Fibroblast of skin of back (primary cell): Measurements from ENCODE around the gene HOMER1. TPM values are rescaled to one million over a fixed set of nuclear protein-coding genes. Genes with fewer than 3 reads are reported as not detected.

Experiments used
- DNase-seq: peaks from one replicate; pipeline ENCODE4 v3.0.0-alpha.2; 2013
- polyA plus RNA-seq, 2 experiments: library from polyadenylated mRNA; unstranded; fragments of 120-200 nt; gene quantifications; one replicate each; pipeline ENCODE4 v1.2.1, GENCODE V29; 2013; ENCODE audit not compliant: insufficient read length in 2 of 2

Gene HOMER1, protein sequence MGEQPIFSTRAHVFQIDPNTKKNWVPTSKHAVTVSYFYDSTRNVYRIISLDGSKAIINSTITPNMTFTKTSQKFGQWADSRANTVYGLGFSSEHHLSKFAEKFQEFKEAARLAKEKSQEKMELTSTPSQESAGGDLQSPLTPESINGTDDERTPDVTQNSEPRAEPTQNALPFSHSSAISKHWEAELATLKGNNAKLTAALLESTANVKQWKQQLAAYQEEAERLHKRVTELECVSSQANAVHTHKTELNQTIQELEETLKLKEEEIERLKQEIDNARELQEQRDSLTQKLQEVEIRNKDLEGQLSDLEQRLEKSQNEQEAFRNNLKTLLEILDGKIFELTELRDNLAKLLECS
- 11.2 TPM for polyA plus RNA-seq (2013, experiment 1 of 2; ENCODE audit: insufficient read length)
- 12.5 TPM for polyA plus RNA-seq (2013, experiment 2 of 2; ENCODE audit: insufficient read length)

DNA sequence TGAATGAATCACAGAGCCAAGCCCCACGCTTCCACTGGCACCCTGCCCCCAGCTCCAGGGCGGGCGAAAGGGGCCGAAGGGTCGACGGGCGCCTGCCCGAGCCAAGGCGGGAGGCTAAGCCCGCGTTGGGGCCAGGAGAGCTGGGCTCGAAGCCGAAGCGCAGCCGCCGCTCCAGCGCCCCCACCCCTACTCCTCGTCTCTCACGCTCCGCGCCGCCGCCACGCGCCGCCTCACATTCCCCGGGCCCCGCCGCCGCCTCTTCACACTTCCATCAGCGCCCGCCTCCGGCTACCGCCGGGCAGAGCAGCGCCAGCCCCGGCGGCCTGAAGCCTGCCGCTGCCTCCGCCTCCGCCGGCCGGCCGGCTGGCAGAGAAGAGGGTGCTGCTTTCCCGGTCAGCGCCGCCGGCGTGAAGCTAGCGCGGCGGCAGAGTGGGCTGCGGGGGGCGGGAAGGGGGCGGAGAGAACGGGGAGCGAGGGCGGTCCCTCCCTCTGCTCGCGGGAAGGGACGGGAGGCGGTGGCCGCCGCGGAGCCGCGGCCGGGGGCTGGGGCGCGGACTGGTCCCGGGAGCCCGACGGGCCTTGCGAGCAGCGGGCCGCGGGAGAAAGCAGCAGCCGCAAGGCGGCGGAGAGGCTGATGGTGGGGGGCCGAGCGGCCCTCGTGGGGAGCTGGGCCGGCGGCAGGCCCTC is at the start of gene HOMER1:
Gene HOMER1 (minus strand): TSS at position 431 of the 687 bp plus-strand sequence. CDS start 1,360 bp downstream, outside the sequence.
- DNase-seq: peak; percentile 85

DNA sequence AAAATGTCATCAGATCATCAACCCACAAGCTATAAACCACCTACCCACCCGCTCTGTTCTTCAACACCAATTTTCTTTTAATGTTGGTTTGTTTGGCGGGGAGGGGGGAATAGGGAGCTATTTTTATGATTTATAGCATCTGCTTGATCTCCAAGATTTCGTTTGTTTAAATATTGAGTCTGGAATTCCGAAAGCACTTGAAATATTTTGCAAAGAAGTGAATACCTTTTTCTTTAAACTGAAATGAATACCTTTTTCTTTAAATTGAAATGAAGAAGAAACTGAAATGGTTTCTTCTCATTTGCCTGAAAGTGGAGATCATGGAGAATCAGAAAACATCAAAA is 49.3 kb upstream of the HOMER1 start:
- no peak for DNase-seq

DNA sequence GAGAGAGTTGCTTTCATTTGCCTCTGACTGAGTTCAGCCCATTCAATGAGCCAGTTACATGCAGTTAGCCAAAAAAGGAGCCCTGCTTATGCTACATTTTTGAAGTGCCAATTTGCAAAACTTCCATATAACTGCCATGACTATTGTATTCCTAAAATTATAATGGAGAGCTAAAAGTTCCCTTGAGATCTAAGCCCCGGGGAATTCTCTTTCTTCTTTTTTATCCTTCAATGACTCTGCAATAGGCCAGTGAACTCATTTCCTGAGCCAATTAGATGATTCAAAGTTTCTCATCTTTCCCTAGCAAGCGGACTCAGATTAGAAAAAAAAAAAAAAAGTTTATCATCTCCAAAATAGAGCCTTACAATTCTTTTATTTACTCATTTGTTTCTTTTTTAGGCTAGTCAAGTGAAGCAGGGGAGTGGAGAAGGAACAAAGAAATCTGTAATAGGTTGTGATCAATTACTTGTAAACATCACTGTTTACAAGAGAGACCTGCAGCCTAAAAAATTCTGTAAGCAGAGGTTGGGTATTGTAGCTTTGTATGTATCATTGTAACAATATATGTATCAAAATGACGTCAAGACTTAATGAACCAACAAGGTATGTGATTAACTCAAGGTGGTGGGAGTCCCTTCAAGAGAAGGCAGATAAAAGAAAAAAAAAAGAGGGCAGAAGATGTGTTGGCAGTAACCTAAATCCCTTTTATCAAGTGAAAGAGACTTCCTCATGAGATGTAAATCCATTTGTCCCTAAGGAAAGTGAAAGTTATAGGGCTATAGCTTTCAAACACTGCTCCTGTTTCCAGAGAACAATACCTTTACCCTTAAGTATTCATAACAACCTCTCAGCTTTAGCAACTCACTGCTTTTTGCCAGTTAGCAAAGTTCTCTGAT is 48.7 kb upstream of the HOMER1 start:
- peak; percentile 81 for DNase-seq

DNA sequence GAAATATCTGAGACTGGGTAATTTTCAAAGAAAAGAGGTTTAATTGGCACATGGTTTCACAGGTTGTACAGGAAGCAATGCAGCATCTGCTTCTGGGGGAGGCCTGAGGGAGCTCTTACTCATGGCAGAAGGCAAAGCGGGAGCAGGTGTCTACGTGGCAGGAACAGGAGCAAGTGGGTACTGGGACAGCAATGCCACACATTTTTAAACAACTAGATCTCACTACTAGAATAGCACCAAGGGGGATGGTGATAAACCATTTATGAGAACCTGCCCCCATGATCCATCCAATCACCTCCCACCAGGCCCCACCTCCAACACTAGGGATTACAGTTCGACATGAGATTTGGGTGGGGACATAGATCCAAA is 47.6 kb upstream of the HOMER1 start:
- DNase-seq: no peak

DNA sequence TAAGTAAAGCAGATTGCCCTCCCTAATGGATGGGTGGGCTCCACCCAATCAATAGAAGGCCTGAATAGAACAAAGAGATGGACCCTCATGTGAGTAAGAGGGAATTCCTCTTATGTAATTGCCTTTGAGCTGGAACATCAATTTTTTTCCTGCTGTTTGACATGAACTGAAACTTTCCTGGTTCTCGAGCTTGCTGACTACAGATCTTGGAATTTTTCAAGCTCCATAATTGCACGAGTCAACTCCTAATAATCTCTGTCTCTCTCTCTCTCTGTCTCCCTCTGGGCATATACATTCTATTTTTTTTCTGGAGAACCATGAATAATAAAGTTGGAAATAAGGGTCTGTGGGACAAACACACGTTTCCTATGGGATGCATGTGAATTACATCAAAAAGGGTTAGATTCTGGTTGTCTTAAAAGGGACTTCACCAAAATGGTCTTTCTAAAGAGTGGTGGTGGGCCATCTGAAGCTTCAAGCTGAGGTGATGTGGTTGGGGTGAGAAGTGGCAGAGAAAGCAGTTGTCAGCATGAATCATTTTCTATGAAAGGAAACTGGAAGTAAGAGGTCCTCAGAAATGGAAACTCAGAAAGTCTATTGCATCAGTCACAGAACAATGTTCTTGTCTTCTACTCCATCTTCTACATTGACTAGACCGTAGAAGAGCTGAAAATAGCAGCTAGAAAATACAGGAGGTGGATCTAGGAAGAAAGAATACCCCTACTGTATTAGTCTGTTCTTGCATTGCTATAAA is 47.0 kb upstream of the HOMER1 start:
- peak; percentile 78 for DNase-seq

DNA sequence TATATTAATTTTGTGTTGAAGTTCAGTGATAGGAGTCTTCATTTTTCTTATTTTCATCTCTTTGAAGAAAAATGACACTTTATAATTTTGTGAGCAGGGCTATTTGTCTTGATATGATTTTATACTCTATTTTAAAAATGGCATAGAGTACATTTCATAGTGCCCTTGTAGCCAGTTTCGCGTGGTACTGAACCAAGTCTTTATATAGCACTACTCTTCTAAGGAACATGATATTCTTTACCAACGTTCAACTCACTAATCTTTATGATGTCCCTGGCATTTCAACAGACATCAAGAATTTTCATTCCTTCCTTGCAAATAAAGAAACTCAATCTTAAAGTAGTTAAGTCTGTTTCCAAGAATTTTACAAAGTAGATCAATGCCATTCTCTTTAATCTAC is 41.5 kb upstream of the HOMER1 start:
- DNase-seq: no peak

DNA sequence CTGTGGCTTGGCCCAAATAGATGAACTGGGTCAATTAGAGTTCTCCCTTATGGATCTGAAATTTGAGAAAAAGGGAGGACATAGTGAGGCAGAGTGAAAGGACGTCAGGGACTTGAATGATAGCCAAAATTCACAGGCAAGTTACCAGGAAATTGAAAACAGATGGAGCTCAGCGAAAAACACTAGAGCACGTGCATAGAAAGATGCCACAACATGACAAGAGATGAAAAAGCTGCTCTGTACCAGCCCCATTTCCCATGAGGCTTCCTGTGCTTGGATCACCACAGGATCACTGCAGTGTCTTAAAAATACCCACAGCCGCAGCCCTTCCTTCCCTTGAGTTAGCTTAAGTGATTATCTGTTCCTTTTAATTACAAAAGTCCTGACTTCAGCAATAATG is 39.0 kb upstream of the HOMER1 start:
- DNase-seq: peak; percentile 54

DNA sequence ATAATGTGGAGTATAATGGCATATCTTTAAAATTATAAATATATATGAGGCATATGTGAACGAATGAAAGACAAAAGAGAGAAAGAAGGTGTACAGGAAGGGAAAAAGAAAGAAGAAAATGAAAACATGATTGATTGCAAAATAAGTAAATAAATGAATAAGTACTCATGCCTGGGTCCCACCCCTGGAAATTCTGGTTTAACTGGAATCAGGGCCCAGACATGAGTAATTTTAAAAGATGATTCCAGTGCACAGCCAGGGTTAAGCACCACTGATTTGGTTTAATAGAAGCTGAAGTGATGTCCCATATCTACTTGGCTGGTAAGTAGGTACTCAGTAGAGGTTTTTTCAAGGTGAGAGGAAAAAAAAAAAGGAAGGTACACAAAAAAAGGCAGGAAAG is 34.0 kb upstream of the HOMER1 start:
- DNase-seq: no peak

DNA sequence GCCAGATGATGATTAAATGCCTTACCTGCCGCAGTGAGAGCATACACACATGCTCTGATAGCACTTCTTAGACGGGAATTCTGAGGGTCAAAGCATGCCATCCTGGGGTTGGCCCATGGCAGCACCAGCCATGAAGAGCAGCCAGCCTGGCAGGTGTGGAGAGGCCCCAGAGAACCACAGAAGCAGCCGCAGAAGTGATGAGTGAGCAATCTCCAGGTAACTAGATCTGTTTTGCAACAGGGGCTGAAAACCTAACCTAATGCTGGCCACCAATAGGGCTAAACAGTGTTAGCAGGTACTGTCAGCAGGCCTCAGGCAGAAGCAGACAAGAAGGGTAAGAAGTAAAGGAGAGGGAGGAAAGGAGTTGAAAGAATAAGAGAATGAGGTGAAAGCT is 33.5 kb upstream of the HOMER1 start:
- no peak for DNase-seq

DNA sequence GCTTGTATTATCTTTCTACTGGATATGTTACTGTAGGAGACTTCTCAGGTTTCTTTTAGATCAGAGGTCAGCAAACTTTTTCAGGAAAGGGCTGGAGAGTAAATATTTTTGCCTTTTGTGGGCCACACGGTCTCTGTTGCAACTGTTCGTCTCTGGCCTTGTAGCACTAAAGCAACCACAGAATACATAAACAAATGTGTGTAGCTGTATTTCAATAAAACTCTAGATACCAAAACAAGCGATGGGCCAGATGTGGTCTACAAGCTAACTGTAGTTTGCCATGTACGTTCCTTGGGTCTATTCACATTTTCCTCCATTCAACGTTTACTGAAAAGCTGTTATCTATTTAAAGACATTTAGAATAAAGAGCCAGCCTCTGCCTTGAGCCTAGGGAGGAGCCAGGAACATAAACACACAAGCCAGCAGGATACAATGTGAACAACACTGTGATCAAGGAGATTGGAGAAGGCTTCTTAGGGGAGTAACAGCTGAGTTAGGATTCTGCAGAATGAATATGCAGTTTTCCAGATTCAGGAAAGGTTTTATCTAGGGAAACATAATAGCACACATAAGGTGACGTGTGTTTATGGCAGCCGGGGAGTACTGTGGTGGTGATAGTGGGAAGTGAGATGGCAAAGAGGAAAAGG is 33.0 kb upstream of the HOMER1 start:
- DNase-seq: no peak

DNA sequence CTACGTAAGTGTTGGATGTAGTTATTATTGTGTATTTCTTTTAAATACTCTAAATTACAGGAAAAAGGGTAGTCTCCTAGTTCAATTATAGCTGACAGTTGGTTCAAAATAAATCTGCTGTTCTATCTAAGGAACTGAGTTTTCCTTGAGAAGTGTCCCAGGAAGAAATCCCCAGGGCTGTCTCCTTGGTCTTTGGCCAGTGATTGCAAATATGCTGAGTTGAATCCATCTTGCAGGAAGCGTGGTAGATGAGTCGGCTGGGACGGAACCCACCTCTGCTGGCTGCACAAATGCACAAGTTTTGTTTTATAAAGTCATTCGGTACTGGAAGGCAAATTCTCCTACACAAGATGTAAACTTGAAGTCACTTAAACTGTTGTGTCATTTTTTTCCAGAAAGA is 30.2 kb upstream of the HOMER1 start:
- DNase-seq: no peak

DNA sequence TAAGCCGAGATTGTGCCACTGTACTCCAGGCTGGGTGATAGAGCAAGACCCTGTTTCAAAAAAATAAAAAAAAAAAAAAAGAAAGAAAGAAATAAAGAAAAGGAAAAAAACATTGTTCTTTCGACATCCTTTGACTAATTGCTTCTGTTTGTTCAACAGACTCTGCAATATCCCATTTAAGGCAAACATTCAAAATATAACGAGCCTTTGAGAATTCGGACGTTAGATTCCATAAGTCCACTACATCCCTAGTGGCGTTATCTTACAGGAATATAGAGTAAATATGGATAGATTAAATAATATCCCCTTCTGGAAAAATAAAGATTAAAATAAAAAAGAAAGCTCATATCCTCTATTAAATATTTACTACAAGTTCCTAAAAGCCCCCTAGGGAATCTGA is 27.0 kb upstream of the HOMER1 start:
- no peak for DNase-seq

DNA sequence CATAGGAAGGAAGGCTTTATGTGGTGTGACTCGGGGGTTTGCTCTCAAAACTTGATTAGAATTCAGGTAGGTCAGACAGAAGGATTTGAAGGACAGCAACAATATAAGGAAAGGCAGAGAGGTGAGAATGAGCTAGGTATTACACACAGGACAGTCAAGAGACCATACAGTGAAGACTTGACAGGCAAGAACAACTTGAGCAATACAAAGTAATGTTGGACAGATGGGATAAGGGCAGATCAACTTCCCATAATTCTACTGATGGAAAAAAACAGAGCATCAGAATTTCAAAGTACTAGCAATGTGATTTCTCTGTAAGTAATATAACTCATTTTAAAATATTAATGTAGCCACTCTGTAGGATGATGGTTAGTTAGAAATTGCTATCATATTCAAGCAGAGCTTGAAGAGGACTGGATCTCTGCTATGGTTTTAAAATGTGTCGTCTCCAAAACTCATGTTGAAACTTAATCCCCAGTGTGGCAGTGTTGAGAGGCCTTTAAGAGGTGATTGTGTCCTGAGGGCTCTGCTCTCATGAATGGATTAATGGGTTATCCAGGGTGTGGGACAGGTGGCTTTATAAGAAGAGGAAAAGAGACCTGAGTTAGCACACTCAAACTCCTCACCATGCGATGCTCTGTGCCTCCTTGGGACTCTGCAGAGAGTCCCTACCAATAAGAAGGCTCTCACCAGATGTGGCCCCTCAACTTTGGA is 22.4 kb upstream of the HOMER1 start:
- no peak for DNase-seq

DNA sequence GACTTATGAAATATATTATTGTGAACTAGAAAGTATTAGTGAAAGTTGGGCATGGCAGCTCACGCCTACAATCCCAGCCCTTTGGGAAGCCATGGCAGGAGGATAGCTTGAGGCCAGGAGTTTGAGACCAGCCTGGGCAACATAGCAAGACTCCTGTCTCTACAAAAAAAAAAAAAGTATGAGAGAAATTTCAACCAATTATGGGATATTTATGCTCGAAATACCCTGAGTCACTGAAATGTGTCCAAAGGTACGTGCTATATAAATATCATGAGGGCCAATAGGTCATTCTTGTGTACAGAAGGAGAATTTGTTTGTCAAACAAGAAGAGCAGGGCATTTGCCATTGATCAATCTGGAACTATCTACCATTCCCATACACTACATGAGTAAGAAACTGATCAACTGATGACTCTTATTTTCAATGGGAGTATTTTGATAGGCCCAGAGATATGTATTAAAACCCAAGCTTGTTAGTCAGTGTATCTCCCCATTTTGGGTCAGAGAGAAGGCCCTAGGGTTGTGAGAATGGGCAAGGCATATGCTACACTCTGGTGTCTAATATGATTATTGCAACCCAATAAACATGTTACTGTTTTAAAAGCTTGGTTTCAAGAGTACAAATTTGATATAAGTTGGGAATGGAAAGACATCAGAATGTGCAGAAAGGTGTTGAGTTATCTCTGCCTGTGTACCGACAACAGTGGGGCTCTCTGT is 21.7 kb upstream of the HOMER1 start:
- peak; percentile 9 for DNase-seq

DNA sequence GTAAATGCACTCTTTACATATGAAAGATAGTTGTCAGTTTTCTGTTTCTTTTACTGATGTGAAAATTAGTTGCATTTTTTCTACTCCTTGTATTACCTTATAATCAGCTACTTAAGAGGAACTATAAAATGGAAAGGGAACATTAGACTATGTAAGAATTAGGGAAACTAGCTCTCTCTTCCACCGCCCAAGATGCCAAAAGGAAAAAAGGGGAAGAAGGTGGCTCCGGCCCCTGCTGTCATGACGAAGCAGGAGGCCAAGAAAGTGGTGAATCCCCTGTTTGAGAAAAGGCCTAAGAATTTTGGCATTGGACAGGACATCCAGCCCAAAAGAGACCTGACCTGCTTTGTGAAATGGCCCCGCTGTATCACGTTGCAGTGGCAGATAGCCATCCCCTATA is 15.2 kb upstream of the HOMER1 start:
- DNase-seq: no peak

DNA sequence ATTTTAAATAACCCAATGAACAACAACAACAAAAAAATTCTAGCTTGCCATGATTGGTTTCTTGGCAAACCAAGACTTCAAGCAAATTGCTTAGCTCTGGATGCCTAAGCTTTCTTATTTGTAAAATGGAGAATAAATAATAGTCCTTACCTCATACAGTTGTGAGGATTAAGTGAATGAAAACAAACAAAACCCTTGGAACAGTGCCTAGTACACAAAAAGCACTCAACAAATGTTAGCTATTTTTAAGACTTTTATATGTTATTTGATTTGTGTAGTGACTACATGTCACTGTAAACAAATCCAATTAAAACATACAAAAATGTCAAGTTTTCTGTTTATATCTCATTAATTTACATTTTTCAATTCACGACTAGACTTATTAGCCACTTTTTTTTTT is 13.5 kb upstream of the HOMER1 start:
- no peak for DNase-seq

DNA sequence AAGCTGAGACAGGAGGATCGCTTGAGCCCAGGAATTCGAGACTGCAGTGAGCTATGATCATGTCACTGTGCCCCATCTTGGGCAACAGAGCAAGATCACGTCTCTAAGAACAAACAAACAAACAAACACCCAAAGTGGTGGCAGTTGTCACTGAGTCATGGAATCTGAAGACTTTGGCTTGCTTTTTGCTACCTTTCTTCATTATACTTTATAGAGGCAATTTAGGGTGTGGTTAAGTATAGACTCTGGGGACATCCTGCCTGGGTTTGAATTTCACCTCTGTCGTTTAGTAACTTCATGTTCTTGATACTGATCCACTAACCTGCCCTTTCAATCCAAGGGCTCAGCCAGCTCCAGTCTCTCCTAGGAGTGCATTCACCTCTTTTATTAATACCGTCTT is 13.0 kb upstream of the HOMER1 start:
- no peak for DNase-seq

DNA sequence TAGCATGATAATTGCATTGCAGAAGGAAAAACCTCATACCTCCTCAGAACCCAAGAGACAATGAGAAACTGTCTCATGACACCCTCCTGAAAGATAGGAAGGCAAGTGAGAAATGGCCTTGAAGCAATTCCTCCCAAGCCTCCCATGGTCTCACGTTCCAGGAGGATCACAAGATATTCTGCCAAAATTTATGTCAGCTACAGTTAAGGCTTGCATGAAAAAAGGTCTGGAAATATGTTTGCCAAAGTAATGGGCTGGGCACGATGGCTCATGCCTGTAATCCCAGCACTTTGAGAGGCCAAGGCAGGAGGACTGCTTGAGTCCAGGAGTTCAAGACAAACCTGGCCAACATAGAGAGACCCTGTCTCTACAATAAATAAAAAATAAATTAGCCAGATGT is 12.6 kb upstream of the HOMER1 start:
- DNase-seq: no peak

DNA sequence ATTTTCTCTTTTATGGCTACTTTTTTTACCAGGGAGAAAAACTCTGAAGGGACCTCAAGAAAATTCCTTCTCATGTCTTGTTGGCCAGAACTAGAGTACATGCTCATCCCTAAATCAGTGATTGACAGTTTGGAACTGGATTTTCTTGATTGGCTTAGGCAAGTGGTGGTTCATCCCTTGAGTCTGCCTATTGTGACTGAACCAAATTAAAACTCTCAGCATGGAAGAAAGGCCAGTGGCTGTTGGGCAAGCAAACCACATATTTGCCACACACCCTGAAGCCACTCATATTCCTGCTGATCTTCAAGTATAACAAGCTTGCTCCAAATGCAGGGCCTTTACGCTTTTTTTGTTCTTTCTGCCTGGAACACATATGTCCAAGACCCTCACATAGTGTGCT is 7.2 kb upstream of the HOMER1 start:
- DNase-seq: no peak

DNA sequence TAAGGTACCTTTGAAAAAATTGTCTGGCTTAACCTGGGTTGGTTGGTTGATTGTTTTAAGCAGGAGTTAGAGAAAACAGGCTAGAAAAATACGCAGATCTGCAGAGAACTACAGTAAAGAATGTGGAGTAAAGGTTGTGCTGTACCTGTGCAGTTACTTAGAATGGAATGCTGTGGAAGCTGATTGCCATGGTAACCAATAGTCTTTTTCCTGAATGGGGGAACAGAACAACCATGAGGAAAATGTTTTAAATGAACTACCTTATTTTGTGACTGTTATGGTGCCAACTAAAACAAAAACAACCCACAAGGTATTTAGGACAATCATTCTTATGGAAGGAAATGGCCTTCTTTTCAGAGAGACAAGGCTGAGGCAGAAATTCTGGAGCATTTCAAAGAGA is 4.8 kb upstream of the HOMER1 start:
- DNase-seq: no peak

DNA sequence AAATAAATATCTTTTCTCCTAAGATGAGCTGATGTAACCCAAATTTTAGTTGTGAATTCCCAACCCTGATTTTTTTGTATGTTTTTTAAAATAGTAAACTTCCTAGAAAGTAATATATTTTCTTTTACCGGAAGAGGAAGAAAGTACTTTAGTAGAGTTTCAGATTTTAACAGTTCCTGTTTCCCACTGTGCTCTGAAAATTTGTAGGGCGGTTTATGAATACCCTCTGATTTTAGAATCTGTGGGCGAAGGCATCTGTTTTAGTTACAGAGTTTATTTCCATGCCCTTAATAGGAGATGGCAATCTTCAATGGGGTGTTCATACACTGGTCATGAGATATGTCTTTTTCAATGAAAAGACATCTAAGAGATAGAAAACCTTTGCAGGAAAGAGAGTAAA is 3.7 kb upstream of the HOMER1 start:
- no peak for DNase-seq
